Fibroblast of skin of right biceps (primary cell): Measurements from ENCODE around the gene STAB2.

Experiments used
- DNase-seq: peaks from one replicate; pipeline ENCODE4 v3.0.0-alpha.2; 2013

Gene STAB2, protein sequence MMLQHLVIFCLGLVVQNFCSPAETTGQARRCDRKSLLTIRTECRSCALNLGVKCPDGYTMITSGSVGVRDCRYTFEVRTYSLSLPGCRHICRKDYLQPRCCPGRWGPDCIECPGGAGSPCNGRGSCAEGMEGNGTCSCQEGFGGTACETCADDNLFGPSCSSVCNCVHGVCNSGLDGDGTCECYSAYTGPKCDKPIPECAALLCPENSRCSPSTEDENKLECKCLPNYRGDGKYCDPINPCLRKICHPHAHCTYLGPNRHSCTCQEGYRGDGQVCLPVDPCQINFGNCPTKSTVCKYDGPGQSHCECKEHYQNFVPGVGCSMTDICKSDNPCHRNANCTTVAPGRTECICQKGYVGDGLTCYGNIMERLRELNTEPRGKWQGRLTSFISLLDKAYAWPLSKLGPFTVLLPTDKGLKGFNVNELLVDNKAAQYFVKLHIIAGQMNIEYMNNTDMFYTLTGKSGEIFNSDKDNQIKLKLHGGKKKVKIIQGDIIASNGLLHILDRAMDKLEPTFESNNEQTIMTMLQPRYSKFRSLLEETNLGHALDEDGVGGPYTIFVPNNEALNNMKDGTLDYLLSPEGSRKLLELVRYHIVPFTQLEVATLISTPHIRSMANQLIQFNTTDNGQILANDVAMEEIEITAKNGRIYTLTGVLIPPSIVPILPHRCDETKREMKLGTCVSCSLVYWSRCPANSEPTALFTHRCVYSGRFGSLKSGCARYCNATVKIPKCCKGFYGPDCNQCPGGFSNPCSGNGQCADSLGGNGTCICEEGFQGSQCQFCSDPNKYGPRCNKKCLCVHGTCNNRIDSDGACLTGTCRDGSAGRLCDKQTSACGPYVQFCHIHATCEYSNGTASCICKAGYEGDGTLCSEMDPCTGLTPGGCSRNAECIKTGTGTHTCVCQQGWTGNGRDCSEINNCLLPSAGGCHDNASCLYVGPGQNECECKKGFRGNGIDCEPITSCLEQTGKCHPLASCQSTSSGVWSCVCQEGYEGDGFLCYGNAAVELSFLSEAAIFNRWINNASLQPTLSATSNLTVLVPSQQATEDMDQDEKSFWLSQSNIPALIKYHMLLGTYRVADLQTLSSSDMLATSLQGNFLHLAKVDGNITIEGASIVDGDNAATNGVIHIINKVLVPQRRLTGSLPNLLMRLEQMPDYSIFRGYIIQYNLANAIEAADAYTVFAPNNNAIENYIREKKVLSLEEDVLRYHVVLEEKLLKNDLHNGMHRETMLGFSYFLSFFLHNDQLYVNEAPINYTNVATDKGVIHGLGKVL (N-terminal part only)

DNA sequence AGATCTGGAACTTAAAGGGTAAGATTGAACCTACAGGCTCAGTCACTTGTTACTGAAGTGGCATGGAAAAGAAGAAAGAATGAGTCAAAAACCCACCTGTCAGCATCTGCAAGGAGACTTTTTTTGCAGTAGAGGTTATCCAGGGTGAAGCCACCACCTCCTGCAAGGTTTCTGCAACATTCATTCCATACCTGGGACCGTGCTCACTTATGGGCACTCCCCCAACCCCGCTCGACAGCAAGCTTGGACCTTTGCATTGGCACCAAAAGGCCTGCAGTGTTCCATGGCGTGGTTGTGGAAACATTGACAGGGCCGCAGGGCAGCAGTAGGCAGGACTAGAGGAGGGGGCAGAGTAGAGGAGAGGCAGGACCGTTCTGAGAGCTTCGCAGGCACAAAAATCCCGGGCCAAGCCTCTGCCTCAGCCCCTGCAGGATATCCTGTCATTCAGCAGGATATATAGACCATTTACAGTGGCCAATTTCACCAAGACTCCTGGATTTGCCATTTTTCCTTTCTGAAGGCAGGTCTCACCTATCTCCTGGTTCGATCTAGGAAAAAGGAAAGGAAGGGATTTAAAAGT lies at the start of gene STAB2:
STAB2 (plus strand) TSS at position 483 of the 580 bp plus-strand sequence. CDS start 204 bp downstream, outside the sequence.
- no peak for DNase-seq

DNA sequence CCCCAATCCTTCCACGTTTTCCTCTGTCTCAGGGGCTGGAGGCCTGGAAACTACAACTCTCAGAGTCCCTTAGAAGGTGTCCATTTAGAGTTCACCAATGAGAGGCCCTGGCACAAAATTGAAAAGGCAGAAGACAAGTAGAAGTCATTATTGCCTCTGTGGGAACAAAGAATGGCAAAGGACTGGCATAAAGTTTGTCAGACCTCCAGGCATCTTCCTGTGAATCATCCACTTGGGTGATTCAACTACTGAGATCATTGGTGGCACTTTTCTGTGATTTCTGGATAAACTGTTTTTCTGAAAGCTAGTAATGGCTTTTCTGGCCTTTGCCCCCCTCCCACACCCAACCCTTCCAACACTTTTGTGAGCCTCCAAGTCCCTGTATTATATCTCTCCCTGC lies 48.7 kb upstream of the STAB2 start:
- DNase-seq: no peak

DNA sequence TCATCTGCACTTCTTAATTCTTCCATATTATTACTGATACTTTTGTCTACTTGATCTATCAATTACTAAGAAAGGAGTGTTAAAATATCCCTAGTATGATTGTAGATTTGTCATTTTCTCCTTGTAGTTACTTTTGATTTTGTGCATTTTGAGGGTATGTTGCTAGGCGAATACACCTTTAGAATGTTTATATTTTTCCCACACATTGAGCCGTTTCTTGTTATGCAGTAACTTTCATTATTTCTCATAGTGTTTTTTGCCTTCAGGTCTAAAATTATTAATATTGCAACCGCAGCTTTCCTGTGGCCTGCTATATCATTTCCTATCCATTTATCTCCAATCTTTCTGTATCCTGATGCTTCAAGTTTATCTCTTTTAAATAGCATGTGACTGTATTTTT lies 46.8 kb upstream of the STAB2 start:
- no peak for DNase-seq

DNA sequence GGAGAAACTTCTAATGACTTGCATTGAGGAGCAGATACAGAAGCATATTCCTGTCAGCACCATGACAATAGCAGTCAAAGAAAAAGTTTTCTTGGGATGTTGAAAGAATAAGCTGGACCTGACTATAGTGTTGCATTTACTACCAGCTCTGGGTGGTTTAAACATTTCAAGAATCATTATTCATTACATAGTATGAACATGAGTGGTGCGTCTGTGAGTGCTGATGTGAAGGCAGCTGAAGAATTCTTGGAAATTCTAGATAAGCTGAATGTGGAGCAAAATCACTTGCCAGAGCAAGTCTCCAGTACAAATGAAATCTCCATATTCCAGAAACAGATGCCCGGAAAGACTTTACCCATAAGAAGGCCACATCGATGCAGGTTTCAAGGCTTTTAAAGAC lies 45.0 kb upstream of the STAB2 start:
- DNase-seq: no peak

DNA sequence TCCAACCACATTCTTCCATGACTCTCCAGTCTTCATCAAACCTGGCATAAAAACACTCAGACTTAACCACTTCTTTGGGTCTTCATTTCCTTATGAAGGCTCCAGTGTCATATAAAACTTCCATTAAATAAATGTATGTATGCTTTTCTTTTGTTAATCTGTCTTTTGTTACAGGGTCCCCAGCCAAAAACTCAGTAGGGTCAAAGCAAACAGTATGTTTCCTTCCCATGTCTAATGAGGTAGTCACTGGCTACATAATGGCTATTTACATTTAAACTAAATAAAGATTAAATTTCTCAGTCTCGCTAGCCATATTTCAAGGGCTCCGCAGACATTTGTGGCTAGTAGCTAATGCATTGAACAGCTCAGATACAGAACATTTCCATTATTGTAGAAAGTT lies 40.1 kb upstream of the STAB2 start:
- no peak for DNase-seq

DNA sequence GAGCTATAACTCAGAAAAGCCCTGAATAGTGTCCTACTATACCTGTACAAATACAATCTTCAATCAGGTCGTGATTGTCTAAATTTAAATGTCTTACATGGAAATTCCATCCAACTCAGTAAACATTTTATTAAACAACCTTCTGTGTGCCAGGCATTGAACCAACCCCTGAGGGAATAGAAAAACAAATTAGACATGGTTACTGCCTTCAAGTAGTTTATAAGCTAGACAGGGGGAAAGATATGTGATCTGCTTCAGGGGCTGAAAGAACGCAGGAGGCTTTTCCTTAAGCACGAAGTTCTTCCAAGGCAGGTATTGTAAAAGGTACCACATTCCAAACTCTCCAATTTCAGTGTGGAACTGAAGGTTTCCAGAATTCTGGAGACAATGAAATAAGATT lies 39.7 kb upstream of the STAB2 start:
- DNase-seq: no peak

DNA sequence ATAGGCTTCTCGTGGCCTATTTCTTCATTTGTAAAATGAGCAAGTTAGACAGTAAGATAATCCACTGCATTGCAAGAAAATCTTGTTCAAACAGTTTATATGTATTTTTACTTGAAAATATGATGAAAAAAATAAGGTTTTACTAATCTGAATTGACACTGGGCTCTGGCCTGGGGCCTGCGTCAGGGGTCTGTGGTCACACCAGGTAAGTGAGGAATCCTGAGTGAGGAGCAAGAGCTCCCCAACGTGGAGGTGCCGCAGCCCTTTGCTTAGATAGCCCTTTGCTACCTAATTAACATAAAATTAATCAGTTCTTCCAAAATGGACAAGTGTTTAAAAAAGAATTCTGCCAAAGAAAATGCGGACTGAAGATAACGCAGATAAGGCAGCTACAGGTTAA lies 39.1 kb upstream of the STAB2 start:
- DNase-seq: no peak

DNA sequence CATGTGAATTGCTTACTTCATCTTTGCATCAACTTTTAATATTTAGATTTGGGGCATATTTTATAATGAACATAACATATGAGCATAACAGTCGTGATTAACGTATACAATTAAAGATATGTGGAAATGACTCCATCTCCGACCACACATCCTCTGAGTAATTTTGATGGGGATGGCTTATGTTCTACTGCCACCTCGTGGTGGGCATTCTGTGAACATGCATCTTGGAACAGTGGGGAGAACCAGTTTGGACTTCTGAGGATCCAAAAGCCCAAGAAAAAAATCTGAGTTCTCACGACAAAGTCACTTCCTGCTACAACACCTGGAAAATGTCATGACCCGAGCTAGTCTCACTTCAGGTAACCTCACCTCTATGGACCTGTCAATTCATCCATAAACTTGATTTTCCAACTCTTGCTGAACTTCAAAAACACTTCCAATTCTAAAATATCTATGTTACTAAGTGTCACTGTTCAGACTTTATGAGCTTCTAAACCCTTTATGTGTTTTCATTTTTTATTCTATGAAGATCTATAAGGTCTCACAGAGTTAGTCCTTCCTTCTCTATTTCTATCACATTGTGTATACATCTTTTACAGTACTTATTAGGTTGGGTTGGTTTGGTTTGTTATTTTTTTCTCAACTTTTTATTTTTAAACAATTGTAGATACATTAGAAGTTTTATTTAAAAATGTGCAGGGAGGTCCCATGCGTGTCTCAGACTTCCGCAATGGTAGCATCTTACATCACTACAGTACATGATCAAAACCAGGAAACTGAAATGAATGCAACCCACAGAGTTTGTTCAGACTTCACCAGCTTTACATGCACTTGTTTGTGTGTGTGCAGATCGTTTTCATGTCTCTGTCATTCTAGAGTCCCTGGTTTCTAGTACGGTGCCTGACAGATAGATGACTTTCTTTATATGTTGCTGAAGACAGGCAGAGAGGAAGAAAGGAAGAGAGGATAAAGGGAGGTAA lies 38.2 kb upstream of the STAB2 start:
- DNase-seq: peak; percentile 65

DNA sequence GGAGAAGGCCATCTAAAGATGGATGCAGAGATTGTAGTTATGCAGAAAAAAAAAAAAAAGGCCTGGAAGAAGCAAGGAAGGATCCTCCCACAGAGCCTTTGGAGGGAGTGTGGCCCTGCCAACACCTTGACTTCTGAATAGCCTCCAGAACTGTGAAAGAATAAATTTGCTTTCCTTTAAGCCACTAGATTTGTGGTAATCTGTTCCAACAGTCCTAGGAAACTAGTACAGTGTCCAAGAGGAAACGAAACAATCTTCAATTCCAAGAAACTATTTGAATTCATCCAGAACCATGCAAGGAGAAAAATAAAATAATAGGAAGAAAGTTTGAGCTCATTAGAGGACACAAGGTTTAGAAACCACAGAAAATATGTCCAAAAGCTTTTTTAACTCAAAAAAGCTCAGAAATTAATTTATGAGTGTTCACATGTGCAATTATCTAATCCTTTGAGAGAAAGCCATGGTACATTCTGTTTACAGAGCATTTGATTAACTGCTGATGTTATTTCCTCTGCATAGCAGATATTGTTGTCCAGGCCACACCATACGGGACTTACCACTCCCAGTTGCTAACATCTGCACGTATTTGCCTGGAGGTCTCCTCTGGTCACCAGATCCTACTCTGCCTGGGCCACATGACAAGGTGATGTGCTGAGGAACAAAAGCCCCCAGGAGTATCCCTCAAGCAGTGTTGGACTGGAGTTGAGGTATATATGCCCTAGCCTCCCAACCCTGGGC lies 30.0 kb upstream of the STAB2 start:
- DNase-seq: no peak

DNA sequence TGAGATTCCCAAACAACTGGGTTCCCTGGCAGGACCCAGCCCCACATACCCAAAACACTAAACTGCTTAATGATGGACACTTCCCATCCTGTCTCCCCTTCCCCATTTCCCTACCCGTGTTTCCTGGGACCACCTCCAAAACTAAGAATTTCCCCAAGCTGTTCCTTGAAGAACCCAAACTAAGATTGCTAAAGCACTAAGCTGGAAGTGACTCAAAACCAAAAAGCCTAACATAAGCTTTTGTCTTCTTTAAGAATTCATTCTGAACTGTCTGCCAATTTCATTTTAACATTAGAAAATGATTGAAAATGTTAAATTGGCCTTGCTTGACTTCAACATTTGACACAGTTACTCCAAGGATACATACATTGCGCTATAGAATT lies 29.5 kb upstream of the STAB2 start:
- DNase-seq: no peak

DNA sequence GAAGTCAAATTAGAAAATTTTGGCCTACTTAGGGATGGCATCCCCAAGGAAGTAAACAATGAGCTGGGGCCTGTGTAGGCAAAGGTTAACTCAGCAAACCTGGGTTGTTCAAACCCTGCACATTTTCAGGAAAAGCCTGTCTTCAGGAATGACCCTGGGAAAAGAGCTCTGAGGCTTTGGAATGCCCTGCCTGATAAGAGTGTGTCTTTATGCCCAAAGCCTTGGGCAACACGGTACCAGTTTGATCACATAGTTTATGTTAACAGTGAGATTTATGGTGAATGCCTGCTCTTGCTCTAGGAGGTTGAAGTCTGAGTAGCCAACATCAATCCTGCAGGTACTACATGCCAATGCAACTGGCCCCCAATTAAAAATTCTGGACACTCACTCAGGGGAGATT lies 28.2 kb upstream of the STAB2 start:
- no peak for DNase-seq

DNA sequence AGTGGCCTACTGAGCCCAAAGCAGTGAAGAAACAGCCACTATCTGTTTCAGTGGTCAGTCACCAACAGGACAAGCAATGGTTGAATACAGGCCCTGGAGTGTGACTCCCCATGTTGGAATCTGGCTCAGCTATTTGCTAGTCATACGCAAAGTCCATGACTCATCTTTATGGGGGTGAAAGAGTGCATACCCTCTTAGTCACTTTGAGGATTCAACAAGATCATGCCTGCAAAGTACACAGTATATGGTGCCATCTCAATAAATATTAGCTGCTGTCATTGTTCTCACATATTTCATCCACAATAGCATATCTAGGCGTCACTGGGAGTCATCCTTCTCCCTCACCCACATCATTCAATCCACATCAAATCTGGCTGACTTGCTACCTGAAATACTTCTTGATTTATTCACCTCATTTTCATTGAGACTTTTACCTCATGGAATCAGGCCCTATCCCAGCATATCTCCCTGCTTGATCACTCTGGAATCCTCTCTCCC lies 26.4 kb upstream of the STAB2 start:
- peak; percentile 99 for DNase-seq

DNA sequence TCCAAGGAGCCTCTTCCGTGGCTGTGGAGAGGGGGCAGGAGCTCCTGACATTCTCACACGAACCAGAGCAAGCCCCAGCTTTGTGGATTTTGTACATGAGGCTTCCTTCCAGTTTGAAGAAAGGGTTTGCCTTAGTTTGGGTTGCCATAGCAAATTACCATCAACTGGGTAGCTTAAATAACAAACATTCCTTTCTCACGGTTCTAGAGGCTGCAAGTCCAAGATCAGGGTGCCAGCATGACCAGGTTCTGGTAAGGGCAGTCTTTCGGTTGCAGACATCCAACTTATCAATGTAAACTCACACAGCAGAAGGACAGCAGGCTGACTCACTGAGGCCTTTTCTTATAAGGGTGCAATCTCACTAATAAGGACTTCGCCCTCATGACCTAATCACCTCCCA lies 25.9 kb upstream of the STAB2 start:
- peak; percentile 51 for DNase-seq

DNA sequence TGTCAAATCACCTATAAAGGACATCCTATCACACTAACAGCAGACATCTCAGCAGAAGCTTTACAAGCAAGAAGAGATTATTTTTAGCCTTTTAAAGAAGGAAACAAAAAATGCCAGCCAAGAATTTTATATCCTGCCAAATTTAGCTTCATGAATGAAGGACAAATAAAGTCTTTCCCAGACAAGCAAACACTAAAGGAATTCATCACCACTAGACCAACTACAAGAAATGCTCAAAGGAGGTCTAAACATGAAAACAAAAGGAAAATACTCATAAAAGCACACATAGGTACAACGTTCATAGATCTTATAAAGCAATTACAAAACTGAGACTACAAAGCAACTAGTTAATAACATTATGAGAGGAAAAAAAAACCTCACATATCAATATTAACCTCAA lies 20.7 kb upstream of the STAB2 start:
- no peak for DNase-seq

DNA sequence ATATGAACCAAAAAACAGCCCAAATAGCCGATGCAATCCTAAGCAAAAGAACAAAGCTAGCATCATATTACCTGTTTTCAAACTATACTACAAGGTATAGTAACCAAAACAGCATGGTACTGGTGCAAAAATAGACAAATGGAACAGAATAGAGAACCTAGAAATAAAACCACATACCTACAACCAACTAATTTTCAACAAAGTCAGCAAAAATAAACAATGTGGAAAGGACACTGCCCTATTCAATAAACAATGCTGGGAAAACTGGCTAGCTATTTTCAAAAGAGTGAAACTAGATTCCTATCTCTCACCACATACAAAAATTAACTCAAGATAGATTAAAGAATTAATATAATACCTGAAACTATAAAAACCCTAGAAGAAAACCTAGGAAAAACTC lies 17.8 kb upstream of the STAB2 start:
- DNase-seq: no peak

DNA sequence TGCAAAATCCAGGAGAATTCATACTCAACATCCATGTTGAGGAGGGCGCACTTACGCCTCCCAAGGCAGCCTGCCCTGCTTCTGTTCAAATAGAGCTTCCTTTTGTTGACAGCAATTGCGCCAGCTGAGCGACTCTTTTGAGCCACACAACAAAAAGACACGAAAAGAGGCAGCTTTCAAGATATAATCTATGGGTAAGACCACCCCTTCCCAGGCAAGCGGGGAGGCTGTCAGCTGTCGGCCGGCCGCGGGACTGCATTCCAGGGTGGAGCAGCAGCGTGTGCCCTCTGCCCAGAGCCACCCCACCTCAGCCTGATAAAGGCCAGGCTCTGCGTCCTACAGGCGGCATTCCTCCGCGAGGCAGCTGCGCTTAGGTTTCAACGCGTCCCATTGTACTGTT lies 15.8 kb upstream of the STAB2 start:
- DNase-seq: no peak

DNA sequence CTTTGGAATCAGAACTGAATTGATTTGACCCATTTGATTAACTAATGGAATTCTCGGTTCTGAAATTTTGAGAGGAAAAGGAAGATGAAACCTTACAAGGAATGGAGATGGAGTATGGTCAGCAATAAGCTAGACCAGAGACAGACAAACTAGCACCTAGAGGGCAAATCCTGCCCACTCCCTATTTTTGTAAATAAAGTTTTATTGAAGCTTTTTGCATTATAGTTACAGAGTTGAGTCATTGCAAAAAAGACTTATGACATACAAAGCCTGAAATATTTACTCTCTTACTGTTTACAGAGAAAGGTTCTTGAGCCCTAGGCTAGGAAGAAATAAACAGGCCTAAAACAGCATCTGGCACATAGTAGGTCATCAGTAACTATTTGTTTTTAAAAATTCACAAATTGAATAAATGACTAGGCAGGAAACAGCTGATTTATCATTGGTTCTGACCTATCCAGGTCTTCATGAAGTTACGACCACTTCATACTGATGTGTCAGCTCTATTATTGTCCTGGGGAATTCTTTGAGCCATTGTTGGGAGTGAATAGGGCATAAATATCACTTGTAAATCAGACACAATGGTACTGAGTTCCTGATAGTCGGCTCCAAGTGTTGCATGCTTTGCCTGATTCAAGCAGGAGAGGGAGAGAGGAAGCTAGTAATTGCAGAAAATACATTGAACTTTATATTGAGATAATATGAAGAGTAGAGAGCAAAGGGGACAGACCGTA lies 14.6 kb upstream of the STAB2 start:
- DNase-seq: no peak

DNA sequence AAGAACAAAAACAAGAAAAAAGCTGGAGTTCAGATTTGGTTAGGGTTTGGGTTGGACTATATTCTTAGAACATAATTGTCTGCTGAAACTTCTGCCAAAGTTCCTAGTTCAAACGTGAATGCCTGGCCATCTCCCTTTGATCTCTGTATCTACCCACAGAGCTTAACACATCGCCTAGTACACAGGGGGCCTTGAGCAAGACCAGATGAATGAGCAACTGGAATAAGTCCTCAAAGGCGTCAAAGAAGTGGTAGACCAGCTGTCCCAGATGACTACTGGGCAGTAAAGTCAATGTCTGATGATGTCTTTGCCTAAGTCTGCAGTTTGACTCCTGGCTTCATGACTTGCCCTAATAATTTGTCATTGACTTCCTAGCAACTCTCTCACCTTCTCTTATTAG lies 13.9 kb upstream of the STAB2 start:
- no peak for DNase-seq

DNA sequence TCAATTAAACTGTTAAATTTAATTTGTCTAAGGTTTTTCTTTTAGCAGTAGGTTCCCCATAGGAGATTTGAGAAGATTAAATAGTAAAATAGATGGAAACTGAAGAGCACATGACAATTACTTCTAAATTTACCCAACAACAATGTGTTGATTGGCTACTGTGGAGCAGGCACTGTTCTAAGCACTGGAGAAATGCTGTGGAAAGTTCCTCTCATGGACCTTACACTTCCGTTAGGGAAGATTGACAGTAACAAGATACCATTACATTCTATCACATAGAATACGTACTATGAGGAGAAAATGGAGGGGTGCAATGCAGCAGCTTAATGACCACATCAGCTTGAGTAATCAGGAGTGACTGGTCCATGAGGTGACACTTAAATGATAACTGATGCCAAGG lies 8.1 kb upstream of the STAB2 start:
- DNase-seq: no peak

DNA sequence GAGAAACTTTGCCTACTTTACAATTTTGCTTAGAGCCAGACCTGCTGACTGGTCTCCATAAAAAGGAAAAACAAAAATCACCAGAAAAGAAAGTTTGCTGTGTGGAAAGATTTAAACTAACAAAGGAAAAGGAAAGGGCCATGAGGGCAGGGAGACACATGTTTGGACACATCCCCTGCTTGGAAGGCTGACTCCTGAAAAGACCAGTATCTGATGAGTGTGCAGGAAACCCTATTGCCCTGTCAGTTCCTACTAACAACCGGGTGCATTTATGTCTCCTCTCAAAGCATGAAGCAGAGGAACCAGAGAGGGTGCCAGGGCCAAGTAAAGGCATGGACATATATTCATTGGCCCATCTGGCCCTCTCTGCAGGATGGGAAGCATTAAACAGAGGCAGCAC lies 7.0 kb upstream of the STAB2 start:
- no peak for DNase-seq
